SH-SY5Y (cell line): ENCODE measurements around the gene SLC25A21.

Source experiments
- GATA2 ChIP-seq: IDR thresholded peaks from 2 replicates; pipeline ENCODE4 v1.6.1; 2011; ENCODE audit warnings: mild to moderate bottlenecking, low read depth, low read length
- GATA3 ChIP-seq: IDR thresholded peaks from 2 replicates; pipeline ENCODE4 v1.6.1; 2011; ENCODE audit warnings: low read depth, mild to moderate bottlenecking, low read length, moderate library complexity

- no peak for TF ChIP-seq GATA2
- TF ChIP-seq GATA3, result no peak
Measured at GRCh38 chr14:36955376-36955775, 217.0 kb downstream of the SLC25A21 start.
